Ishikawa (cell line): ENCODE data around the gene PDE6B.

ENCODE experiments used
- CEBPB ChIP-seq: IDR thresholded peaks from 2 replicates; pipeline ENCODE4 v1.6.1; 2012
- CREB1 ChIP-seq: IDR thresholded peaks from 2 replicates; pipeline ENCODE4 v1.6.1; 2012; ENCODE audit warnings: low read depth
- EGR1 ChIP-seq: IDR thresholded peaks from 2 replicates; pipeline ENCODE4 v1.6.1; 2012
- EP300 ChIP-seq: IDR thresholded peaks from 2 replicates; pipeline ENCODE4 v1.6.1; 2012; ENCODE audit warnings: borderline replicate concordance
- FOXM1 ChIP-seq: IDR thresholded peaks from 2 replicates; pipeline ENCODE4 v1.6.1; 2012; ENCODE audit warnings: low read depth, borderline replicate concordance
- NFIC ChIP-seq: IDR thresholded peaks from 2 replicates; pipeline ENCODE4 v1.6.1; 2012
- RAD21 ChIP-seq: IDR thresholded peaks from 2 replicates; pipeline ENCODE4 v1.6.1; 2012; ENCODE audit warnings: low read depth
- TAF1 ChIP-seq: IDR thresholded peaks from 2 replicates; pipeline ENCODE4 v1.6.1; 2012; ENCODE audit warnings: low read depth, mild to moderate bottlenecking
- TCF12 ChIP-seq: IDR thresholded peaks from 2 replicates; pipeline ENCODE4 v1.6.1; 2012; ENCODE audit warnings: low read depth
- TEAD4 ChIP-seq: IDR thresholded peaks from 2 replicates; pipeline ENCODE4 v1.6.1; 2012
- YY1 ChIP-seq: IDR thresholded peaks from 2 replicates; pipeline ENCODE4 v1.6.1; 2012; ENCODE audit warnings: low read depth
- ZBTB7A ChIP-seq: IDR thresholded peaks from 2 replicates; pipeline ENCODE4 v1.6.1; 2012; ENCODE audit warnings: low read depth
- TF ChIP-seq, protein P1 (sequence below): IDR thresholded peaks from 2 replicates; pipeline ENCODE4 v1.6.1; 2012
- TF ChIP-seq, protein P2 (sequence below): IDR thresholded peaks from 2 replicates; pipeline ENCODE4 v1.6.1; 2012; ENCODE audit warnings: low read depth, mild to moderate bottlenecking
- TF ChIP-seq, protein P3 (sequence below): IDR thresholded peaks from 2 replicates; pipeline ENCODE4 v1.6.1; 2012

Gene PDE6B

DNA sequence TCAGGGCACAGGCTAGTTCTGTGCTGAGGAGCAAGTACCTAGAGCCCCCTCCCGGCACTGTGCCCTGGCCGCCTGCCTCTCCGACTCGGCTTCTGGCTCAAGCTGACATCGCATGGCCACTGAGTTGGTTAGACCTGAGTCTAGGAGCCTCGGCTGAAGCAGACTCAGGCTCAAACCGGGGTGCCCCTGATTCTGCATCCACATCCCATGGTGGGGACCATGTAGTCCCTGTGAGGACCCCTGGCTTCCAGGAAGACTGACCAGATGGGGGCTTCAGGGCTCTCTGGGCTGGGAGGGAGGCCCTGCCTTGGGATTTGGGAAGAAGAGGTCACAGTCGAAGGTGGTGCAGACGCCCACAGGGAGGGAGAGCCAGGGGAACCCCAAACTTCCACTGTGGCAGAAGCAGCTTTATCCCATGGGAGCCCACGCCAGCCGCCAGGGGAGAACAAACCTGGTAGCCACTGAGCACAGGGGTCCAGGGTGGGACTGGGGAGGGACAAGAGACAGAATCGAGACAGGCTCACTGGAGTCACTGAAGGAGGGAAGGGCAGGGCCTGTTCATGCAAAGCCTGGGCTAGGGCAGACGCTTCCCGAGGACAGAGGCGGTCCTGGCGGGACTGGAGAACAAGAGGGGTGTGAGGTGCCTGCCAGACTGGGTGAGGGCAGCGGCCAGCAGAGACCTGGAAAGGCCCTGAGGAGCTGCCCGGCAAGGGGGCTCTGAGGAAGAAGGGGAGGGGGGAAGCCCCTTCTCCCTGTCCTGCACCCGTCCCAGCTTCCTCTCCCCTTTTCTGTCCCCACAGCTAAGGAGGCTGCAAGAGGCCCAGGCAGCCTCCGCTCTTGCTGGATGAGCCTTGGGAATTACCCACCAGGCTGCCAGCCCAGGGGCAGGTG lies 1.1 kb downstream of the PDE6B start:
- no peak for TF ChIP-seq NFIC
- no peak for TF ChIP-seq YY1
- no peak for TF ChIP-seq FOXM1
- TF ChIP-seq, protein P1, sequence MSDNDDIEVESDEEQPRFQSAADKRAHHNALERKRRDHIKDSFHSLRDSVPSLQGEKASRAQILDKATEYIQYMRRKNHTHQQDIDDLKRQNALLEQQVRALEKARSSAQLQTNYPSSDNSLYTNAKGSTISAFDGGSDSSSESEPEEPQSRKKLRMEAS, result no peak
- no peak for TF ChIP-seq TAF1
- TF ChIP-seq, protein P2, sequence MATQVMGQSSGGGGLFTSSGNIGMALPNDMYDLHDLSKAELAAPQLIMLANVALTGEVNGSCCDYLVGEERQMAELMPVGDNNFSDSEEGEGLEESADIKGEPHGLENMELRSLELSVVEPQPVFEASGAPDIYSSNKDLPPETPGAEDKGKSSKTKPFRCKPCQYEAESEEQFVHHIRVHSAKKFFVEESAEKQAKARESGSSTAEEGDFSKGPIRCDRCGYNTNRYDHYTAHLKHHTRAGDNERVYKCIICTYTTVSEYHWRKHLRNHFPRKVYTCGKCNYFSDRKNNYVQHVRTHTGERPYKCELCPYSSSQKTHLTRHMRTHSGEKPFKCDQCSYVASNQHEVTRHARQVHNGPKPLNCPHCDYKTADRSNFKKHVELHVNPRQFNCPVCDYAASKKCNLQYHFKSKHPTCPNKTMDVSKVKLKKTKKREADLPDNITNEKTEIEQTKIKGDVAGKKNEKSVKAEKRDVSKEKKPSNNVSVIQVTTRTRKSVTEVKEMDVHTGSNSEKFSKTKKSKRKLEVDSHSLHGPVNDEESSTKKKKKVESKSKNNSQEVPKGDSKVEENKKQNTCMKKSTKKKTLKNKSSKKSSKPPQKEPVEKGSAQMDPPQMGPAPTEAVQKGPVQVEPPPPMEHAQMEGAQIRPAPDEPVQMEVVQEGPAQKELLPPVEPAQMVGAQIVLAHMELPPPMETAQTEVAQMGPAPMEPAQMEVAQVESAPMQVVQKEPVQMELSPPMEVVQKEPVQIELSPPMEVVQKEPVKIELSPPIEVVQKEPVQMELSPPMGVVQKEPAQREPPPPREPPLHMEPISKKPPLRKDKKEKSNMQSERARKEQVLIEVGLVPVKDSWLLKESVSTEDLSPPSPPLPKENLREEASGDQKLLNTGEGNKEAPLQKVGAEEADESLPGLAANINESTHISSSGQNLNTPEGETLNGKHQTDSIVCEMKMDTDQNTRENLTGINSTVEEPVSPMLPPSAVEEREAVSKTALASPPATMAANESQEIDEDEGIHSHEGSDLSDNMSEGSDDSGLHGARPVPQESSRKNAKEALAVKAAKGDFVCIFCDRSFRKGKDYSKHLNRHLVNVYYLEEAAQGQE, result no peak
- no peak for TF ChIP-seq EGR1
- TF ChIP-seq, protein P3, sequence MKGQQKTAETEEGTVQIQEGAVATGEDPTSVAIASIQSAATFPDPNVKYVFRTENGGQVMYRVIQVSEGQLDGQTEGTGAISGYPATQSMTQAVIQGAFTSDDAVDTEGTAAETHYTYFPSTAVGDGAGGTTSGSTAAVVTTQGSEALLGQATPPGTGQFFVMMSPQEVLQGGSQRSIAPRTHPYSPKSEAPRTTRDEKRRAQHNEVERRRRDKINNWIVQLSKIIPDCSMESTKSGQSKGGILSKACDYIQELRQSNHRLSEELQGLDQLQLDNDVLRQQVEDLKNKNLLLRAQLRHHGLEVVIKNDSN, result no peak
- TF ChIP-seq EP300, result no peak
- no peak for TF ChIP-seq CREB1
- TF ChIP-seq TEAD4, result no peak
- no peak for TF ChIP-seq RAD21
- no peak for TF ChIP-seq TCF12
- no peak for TF ChIP-seq ZBTB7A
- no peak for TF ChIP-seq CEBPB

DNA sequence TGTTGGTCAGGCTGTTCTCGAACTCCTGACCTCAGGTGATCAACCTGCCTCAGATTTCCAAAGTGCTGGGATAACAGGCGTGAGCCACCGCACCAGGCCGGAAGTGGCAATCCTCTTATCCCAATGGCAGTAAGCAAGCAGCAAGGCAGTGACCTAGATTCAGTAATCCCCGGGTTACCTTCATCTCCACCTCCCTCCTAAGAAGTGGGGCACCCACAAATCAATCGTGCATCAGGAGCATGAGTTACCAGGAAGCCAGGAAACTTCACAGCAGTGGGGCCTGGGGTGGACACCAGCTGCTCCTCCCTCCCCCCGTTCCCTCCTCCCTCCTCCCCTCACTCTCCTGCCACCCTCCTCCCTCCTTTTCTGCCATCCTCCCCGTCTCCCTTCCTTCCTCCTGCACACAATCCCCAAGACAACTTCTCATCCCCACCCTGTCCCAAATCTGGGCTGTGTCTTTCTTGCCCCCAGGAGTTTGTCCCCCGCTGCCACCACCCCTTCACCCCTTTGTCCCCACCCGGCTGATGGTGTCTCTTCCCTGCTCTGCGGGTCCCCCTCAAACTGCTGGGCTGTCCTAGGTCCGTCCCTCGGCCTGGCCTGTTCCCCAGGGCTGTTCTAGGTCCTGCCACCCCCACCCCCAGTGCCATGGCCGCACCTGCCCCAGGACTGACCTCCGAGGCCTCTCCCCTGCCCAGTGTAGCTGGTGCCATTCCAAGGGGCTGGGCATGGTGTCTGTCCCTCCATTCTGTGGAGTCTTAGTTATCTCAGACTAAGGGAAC lies 2.2 kb downstream of the PDE6B start:
- TF ChIP-seq EGR1, result no peak
- TF ChIP-seq YY1, result no peak
- TF ChIP-seq RAD21, result no peak
- TF ChIP-seq CREB1, result no peak
- no peak for TF ChIP-seq ZBTB7A
- TF ChIP-seq, protein P1, result no peak
- TF ChIP-seq, protein P2, result no peak
- TF ChIP-seq CEBPB, result no peak
- no peak for TF ChIP-seq NFIC
- TF ChIP-seq FOXM1, result no peak
- no peak for TF ChIP-seq EP300
- no peak for TF ChIP-seq TAF1
- TF ChIP-seq, protein P3, result no peak
- no peak for TF ChIP-seq TCF12
- no peak for TF ChIP-seq TEAD4

DNA sequence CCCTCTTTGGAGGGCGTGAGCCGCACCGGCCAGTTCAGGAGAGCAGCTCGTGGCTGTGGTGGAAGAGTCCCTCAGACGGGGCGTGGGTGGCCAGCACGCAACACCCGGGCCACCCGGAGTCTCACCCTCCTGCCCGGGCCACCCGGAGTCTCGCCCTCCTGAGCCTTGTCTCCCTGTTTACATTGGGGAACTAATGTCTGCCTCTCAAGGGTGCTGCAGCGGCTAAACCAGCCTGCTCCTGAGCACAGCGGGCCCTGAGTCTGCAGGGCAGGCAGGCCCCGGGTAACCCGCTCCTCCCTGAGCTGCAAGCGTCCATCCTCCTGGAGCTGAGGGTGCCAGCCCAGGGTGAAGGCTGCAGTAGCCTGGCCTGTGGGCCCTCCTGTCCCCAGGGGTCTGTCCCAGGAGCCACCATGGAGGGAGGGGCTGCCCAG lies 3.0 kb downstream of the PDE6B start:
- TF ChIP-seq EP300 (no peak), EGR1 (no peak)

DNA sequence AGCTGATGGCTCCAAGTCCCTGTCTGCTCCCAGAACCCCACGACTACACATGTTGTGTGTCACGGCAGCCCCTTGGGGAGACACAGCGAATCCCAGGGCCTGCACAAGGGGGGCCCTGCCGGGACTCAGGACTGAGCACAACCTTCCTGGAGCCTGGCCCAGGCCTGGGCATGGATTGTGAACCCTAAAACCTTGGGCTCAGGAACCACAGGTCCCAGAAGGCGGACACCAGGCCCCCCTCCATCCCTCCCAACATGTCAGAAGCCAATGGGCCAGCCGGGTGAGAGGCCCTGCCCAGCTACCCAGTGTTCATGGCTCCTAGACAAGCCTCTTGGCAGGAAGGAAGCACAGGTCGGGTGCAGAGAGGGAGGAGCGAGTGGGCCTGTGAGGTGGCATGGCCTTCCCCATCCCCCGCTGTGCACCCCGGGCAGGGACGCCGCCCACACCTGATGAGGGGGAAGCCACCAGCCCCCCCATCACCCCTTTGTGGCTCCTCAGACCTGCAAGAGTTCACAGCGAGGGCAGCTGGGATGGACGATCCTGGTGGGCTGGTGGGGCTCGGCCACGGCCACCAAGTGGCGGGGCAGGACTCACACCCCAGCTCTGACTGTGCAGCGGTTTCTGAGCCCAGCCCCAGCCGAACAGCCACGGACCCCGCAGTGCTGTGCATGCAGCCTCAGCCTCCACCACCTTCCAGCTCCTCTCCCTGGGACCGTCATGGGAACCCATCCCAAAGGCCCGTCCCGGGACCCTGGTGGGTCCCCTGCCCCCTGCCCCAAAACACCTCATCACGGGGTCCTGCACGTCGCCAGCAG lies 3.7 kb downstream of the PDE6B start:
- TF ChIP-seq NFIC (no peak), TAF1 (no peak), ZBTB7A (no peak), TEAD4 (no peak), YY1 (no peak), CEBPB (no peak), FOXM1 (no peak), RAD21 (no peak), EP300 (no peak), CREB1 (no peak), EGR1 (no peak)
- TF ChIP-seq, protein P1, result no peak
- TF ChIP-seq, protein P3, result no peak
